Measurements from ENCODE around the gene COL6A3.

- TF ChIP-seq, protein P1, sequence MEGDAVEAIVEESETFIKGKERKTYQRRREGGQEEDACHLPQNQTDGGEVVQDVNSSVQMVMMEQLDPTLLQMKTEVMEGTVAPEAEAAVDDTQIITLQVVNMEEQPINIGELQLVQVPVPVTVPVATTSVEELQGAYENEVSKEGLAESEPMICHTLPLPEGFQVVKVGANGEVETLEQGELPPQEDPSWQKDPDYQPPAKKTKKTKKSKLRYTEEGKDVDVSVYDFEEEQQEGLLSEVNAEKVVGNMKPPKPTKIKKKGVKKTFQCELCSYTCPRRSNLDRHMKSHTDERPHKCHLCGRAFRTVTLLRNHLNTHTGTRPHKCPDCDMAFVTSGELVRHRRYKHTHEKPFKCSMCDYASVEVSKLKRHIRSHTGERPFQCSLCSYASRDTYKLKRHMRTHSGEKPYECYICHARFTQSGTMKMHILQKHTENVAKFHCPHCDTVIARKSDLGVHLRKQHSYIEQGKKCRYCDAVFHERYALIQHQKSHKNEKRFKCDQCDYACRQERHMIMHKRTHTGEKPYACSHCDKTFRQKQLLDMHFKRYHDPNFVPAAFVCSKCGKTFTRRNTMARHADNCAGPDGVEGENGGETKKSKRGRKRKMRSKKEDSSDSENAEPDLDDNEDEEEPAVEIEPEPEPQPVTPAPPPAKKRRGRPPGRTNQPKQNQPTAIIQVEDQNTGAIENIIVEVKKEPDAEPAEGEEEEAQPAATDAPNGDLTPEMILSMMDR (conservative IDR thresholded peaks at IDR 0.05 in 1 of 2, IDR thresholded peaks at IDR 0.05 in 1 of 2; ENCODE audit: extremely low read depth in 1 of 2, insufficient read depth in 1 of 2, low read depth in 1 of 2, low read length in 2 of 2): no peak
- no peak for TF ChIP-seq EZH2 (IDR thresholded peaks at IDR 0.05; ENCODE audit: borderline replicate concordance, low read length)
Measured at GRCh38 chr2:237337586-237337985, 76.4 kb downstream of the COL6A3 start.
